Measurements from ENCODE around the gene IL17C. TPM values are rescaled to one million over a fixed set of nuclear protein-coding genes. Genes with fewer than 3 reads are reported as not detected.

Gene IL17C
- total and polyA plus RNA-seq, 10 of the 15 experiments (the other 5 are each of a cell fraction or from before 2014, with no cell fraction given): not detected

DNA sequence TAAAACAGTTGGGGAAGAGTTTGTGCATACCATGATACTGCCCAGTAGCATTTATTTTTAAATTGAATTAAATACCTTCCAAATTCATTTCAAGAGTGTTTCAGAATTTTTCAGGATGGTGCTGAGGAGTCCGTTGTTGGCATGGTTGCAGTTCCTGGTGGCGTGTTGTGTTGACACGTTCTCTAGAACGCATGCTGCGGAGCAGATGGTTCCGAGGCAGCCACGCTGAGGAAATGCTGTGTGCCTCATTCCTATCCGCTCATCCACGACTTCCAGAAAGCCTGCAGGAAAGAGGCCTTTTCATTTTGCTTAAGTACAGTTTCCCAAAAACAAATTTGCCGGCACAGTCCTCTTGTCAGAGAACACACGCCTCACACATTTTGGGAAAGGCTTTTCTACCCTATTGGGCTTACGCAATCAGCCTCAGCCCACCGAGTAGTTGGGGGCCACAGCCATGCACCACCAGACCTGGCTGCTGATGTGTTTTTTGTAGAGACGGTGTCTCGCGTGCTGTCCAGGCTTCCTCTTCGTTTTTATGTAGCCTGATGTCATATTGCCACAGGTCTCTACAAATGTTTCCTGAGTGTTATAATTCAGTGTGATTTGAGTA lies 32.1 kb upstream of the IL17C start:
- H3K79me2 ChIP-seq (ENCODE audit: control insufficient read depth, insufficient read depth, low read length): no peaks in the 10 kb centered on the region
- ChIA-PET SMC1A (ENCODE audit: uncharacterized antibody, unreplicated experiment) (no interaction called here), POLR2A (no interaction called here), CTCF (no interaction called here), RAD21 (ENCODE audit: unreplicated experiment) (no interaction called here)
- no peak overlapping the region for H3K4me3 ChIP-seq
- no peaks in the 10 kb centered on the region for H3K9me3 ChIP-seq (replicated peaks; ENCODE audit: control insufficient read depth, insufficient read depth, low read length)
- H3K4me1 ChIP-seq (ENCODE audit: control insufficient read depth, insufficient read depth, low read length): peaks cover 7% of the 10 kb centered on the region
- H3K4me2 ChIP-seq (ENCODE audit: control insufficient read depth, insufficient read depth): no peak overlapping the region
- H3K27ac ChIP-seq (ENCODE audit: control insufficient read depth, insufficient read depth): no peak overlapping the region
- FAIRE-seq (no peak), ATAC-seq (no peak), DNase-seq (ENCODE audit: low read depth, low spot score) (no peak)
- no peak overlapping the region for H3K9ac ChIP-seq (ENCODE audit: control insufficient read depth, insufficient read depth, low read length)
- intact Hi-C loops (cut with micrococcal nuclease; ENCODE audit: unreplicated experiment): no loop called here
- H3K36me3 ChIP-seq (ENCODE audit: control insufficient read depth in 2 of 2, insufficient read depth in 2 of 2, low read length in 1 of 2): peaks cover 20 to 40% of the 10 kb centered on the region in 2 experiments
- H2AFZ ChIP-seq (ENCODE audit: control insufficient read depth, low read depth, low read length): no peak overlapping the region
- 90% methylated on average over 17 of the region's 17 CpGs for WGBS (ENCODE audit: insufficient coverage, insufficient replicate concordance, low lambda C conversion rate, missing lambda C conversion rate)
- no TSS peak for BruUV-seq (replicated peaks)
- no peak for TF ChIP-seq FOXK2 (IDR thresholded peaks at IDR 0.05)
- no peak for TF ChIP-seq SRF (IDR thresholded peaks at IDR 0.05; ENCODE audit: low read depth in 2 of 2, low read length in 2 of 2)
- no peak for TF ChIP-seq RAD21 (IDR thresholded peaks at IDR 0.05; ENCODE audit: insufficient read depth, low read depth, low read length)
- TF ChIP-seq, protein P1, sequence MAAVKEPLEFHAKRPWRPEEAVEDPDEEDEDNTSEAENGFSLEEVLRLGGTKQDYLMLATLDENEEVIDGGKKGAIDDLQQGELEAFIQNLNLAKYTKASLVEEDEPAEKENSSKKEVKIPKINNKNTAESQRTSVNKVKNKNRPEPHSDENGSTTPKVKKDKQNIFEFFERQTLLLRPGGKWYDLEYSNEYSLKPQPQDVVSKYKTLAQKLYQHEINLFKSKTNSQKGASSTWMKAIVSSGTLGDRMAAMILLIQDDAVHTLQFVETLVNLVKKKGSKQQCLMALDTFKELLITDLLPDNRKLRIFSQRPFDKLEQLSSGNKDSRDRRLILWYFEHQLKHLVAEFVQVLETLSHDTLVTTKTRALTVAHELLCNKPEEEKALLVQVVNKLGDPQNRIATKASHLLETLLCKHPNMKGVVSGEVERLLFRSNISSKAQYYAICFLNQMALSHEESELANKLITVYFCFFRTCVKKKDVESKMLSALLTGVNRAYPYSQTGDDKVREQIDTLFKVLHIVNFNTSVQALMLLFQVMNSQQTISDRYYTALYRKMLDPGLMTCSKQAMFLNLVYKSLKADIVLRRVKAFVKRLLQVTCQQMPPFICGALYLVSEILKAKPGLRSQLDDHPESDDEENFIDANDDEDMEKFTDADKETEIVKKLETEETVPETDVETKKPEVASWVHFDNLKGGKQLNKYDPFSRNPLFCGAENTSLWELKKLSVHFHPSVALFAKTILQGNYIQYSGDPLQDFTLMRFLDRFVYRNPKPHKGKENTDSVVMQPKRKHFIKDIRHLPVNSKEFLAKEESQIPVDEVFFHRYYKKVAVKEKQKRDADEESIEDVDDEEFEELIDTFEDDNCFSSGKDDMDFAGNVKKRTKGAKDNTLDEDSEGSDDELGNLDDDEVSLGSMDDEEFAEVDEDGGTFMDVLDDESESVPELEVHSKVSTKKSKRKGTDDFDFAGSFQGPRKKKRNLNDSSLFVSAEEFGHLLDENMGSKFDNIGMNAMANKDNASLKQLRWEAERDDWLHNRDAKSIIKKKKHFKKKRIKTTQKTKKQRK (IDR thresholded peaks at IDR 0.05; ENCODE audit: low read depth, low read length): no peak
- TF ChIP-seq POLR2AphosphoS2 (IDR thresholded peaks at IDR 0.05; ENCODE audit: low read depth, low read length): no peak
- TF ChIP-seq MEF2B (IDR thresholded peaks at IDR 0.05; ENCODE audit: partially characterized antibody, poor library complexity, severe bottlenecking): no peak
- no peak for TF ChIP-seq BCL3 (IDR thresholded peaks at IDR 0.05; ENCODE audit: borderline replicate concordance, insufficient read depth, low read depth, low read length, poor library complexity, severe bottlenecking)
- in situ Hi-C loops (cut with MboI): no loop called here
- no peaks in the 10 kb centered on the region for H4K20me1 ChIP-seq (ENCODE audit: control insufficient read depth, insufficient read depth)
- H3K27me3 ChIP-seq (replicated peaks in 1 of 2; ENCODE audit: control insufficient read depth in 2 of 2, insufficient read depth in 2 of 2, low read length in 1 of 2): no peaks in the 10 kb centered on the region
